GM12874 (cell line): ENCODE data around the gene SMNDC1.

Experiments used
- CTCF ChIP-seq: IDR thresholded peaks from 2 replicates; pipeline ENCODE4 v1.5.1; 2011; ENCODE audit warnings: low read depth, mild to moderate bottlenecking, control low read depth, low read length, moderate library complexity; ENCODE audit not compliant: insufficient read depth

SMNDC1 gene

GRCh38 chr10:110311357-110311949, 6.7 kb upstream of the SMNDC1 start:
- TF ChIP-seq CTCF, result peak; percentile 46; the same call in 1 of the 2 replicates

DNA sequence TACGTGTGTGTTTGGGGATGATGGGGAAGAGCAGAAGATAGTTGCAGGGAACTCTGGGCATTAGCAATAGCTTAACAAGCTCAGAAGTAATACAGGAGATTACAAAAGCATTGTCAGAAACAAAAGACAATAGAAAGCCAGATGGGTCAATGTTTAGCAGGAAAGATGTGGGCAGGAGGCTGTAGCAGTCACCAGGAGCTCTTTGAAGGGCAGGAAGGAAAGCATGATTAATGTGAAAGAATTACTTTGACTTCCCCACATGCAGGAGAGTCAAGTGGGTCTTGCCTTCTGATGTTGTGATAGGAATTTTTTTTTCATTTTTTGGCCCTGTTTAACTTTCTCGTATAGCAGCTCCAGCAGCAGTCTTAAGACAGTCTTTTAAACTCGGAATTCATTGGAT, 6.0 kb upstream of the SMNDC1 start:
- TF ChIP-seq CTCF, result no peak

GRCh38 chr10:110307805-110308204, 3.1 kb upstream of the SMNDC1 start:
- TF ChIP-seq CTCF, result no peak

GRCh38 chr10:110306452-110306768, 1.7 kb upstream of the SMNDC1 start:
- no peak for TF ChIP-seq CTCF

GRCh38 chr10:110305767-110306451, 1.2 kb upstream of the SMNDC1 start:
- TF ChIP-seq CTCF, result peak; percentile 51; the same call in 1 of the 2 replicates

- TF ChIP-seq CTCF, result no peak
These were observed 333 bp downstream of the SMNDC1 start for GRCh38 chr10:110304394-110304779.

GRCh38 chr10:110303681-110304080, 1.0 kb downstream of the SMNDC1 start:
- no peak for TF ChIP-seq CTCF
